GM20000 (cell line): ENCODE results near the gene FARS2.

Experiments
- DNase-seq: peaks from one replicate; pipeline ENCODE4 v3.0.0; 2012; ENCODE audit warnings: low spot score
- TF ChIP-seq, protein P1 (sequence below): IDR thresholded peaks from 2 replicates; pipeline ENCODE4 v1.5.1; 2012; ENCODE audit warnings: mild to moderate bottlenecking, control low read depth; ENCODE audit errors: extremely low read depth, missing control alignments

FARS2 gene

DNA sequence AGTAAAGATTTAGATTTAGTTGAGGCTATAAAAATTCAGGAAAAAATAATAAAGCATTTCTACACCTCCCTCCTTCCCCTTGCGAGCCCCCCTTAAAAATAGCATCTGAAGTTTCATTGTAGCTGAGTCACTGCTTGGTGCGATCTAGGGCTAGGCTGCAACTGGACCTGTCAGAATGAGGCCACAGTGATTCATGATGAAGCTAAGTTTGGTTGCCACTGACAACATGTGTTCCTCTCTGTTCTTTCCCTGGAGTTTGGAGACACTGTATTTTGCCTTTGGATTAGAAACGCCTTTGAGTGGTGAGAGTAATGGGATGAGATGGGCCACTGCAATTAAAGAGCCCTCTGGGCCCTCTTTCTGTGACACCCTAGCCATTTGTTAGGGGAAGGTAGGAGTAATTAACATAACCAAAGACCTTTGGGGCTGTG, 411.3 kb downstream of the FARS2 start:
- TF ChIP-seq, protein P1, sequence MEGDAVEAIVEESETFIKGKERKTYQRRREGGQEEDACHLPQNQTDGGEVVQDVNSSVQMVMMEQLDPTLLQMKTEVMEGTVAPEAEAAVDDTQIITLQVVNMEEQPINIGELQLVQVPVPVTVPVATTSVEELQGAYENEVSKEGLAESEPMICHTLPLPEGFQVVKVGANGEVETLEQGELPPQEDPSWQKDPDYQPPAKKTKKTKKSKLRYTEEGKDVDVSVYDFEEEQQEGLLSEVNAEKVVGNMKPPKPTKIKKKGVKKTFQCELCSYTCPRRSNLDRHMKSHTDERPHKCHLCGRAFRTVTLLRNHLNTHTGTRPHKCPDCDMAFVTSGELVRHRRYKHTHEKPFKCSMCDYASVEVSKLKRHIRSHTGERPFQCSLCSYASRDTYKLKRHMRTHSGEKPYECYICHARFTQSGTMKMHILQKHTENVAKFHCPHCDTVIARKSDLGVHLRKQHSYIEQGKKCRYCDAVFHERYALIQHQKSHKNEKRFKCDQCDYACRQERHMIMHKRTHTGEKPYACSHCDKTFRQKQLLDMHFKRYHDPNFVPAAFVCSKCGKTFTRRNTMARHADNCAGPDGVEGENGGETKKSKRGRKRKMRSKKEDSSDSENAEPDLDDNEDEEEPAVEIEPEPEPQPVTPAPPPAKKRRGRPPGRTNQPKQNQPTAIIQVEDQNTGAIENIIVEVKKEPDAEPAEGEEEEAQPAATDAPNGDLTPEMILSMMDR: no peak
- no peak for DNase-seq

- DNase-seq: no peak
- TF ChIP-seq, protein P1: no peak
These were observed 411.9 kb downstream of the FARS2 start for GRCh38 chr6:5673019-5673790.

DNA sequence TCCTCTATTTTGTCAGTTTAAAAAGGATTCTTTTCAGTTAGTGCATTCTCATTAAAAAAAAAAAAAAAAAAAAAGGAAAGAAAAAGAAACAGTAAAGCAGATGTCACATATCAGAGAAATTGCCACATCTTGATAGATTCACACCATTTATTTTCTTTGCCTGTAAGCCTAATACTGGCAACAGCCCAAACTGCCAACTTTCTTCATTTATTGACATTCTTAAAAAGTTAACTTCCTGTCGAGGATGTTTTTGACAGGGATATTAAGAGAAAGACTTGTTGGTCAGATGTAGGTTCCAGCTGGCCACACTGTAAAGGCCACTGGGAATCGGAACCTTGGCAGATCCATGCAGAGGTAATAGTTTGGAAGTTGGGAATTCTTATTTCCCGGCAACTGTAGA, 412.8 kb downstream of the FARS2 start:
- no peak for DNase-seq
- TF ChIP-seq, protein P1: no peak

DNA sequence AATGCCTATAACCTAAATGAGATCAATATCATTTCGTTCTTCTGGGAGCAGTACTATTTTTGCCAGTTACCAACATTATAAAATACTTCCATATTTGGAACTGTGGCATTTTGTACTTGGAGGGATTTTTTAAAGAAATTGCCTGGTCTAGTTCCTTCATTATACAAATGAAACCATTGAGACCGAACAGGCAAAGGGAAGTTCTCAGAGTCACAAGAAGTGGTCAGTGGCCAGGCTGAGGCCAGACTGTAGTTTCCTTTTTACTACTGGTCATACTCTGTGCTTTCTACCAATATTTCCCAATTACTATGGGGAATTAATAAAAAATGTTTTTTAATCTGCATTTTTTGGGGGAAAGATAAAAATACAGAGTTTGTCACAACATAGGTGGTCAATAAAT, 413.4 kb downstream of the FARS2 start:
- no peak for DNase-seq
- TF ChIP-seq, protein P1: no peak

DNA sequence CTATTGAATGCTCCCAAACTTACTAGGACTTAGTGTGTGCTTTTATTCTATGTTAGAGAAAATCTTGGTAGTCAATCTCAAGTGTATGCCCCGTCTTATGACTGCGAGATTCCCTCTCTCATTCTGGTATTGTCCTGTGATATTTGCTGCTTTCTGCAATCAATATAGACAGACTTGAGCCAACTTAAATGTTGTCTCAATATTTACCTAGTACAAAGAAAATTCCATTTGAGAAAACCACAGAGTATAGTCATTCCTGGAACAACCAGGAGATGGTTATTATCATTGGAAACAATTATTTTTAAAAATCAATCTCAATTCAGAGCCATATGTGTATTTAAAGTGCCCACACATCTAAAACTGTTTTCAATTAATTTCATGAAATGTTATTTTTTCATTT, 415.4 kb downstream of the FARS2 start:
- DNase-seq: no peak
- TF ChIP-seq, protein P1: no peak

- no peak for DNase-seq
These were observed 416.1 kb downstream of the FARS2 start for GRCh38 chr6:5677219-5678000.

More at GRCh38 chr6:5677219-5678000, 416.1 kb downstream of the FARS2 start:
- TF ChIP-seq, protein P1: no peak
